Colon (tissue), 2 donors: ENCODE measurements around the gene CBS.
"Not testable (repeated sequence)": the region's sequence is repeated elsewhere in the genome, so short reads cannot be mapped to it uniquely, and the experiment has no call there.

Source experiments
- FAIRE-seq: peaks from 2 replicates; lab custom pipeline; 2012; peaks lifted over from hg19 to GRCh38; lab: Jason Lieb, UNC
- donor health status: control.
- donor health status: control.

The CBS gene

GRCh38 chr21:43068065-43068464 lies 7.6 kb downstream of the CBS start:
- FAIRE-seq = not testable (repeated sequence)

GRCh38 chr21:43066690-43067089 lies 8.9 kb downstream of the CBS start:
- FAIRE-seq = not testable (repeated sequence)

- not testable (repeated sequence) for FAIRE-seq
Measured at GRCh38 chr21:43065991-43066390, 9.6 kb downstream of the CBS start.

GRCh38 chr21:43064265-43064917 lies 11.2 kb downstream of the CBS start:
- not testable (repeated sequence) for FAIRE-seq

- not testable (repeated sequence) for FAIRE-seq
Measured at GRCh38 chr21:43062955-43063664, 12.5 kb downstream of the CBS start.

- FAIRE-seq = not testable (repeated sequence)
Measured at GRCh38 chr21:43053112-43053511, 22.5 kb downstream of the CBS start.

- not testable (repeated sequence) for FAIRE-seq
Measured at GRCh38 chr21:43045876-43046821, 29.5 kb downstream of the CBS start.

- FAIRE-seq = not testable (repeated sequence)
Measured at GRCh38 chr21:43045165-43045875, 30.3 kb downstream of the CBS start.

GRCh38 chr21:43044547-43044946 lies 31.1 kb downstream of the CBS start:
- not testable (repeated sequence) for FAIRE-seq

GRCh38 chr21:43043291-43043690 lies 32.3 kb downstream of the CBS start:
- FAIRE-seq = not testable (repeated sequence)

GRCh38 chr21:43042169-43042568 lies 33.5 kb downstream of the CBS start:
- not testable (repeated sequence) for FAIRE-seq

GRCh38 chr21:43038659-43039044 lies 37.0 kb downstream of the CBS start:
- not testable (repeated sequence) for FAIRE-seq

- not testable (repeated sequence) for FAIRE-seq
Measured at GRCh38 chr21:43037918-43038658, 37.5 kb downstream of the CBS start.

- FAIRE-seq = not testable (repeated sequence)
Measured at GRCh38 chr21:43036889-43037288, 38.7 kb downstream of the CBS start.

GRCh38 chr21:43034826-43035225 lies 40.8 kb downstream of the CBS start:
- FAIRE-seq = no peak

GRCh38 chr21:43034101-43034500 lies 41.5 kb downstream of the CBS start:
- no peak for FAIRE-seq

GRCh38 chr21:43031121-43031619 lies 44.5 kb downstream of the CBS start:
- FAIRE-seq = no peak

GRCh38 chr21:43029785-43030184 lies 45.9 kb downstream of the CBS start:
- no peak for FAIRE-seq

- no peak for FAIRE-seq
Measured at GRCh38 chr21:43027846-43028731, 47.5 kb downstream of the CBS start.

- FAIRE-seq = no peak
Measured at GRCh38 chr21:43025636-43026180, 49.9 kb downstream of the CBS start.
